Endodermal cell (in vitro differentiated cells): ENCODE data around the gene OPRD1. TPM values are rescaled to one million over a fixed set of nuclear protein-coding genes. Genes with fewer than 3 reads are reported as not detected.
A peak's percentile ranks its signal among the peaks of the same experiment; 100 is the strongest.

ENCODE experiments used
- DNase-seq: peaks from one replicate; pipeline ENCODE4 v3.0.0-alpha.2; 2017
- H3K27ac ChIP-seq: 2 replicates; pipeline ENCODE4 v1.5.1; 2013; ENCODE audit warnings: mild to moderate bottlenecking, low read depth, low read length, moderate library complexity
- H3K27me3 ChIP-seq: 2 replicates; pipeline ENCODE4 v1.6.1; 2013; ENCODE audit warnings: mild to moderate bottlenecking, low read length, moderate library complexity; ENCODE audit not compliant: insufficient read depth, control insufficient read depth, poor library complexity, severe bottlenecking
- H3K36me3 ChIP-seq: 2 replicates; pipeline ENCODE4 v1.7.0; 2013; ENCODE audit warnings: mild to moderate bottlenecking, low read length, moderate library complexity; ENCODE audit not compliant: control insufficient read depth, insufficient read depth
- H3K4me1 ChIP-seq: one replicate; pipeline ENCODE4 v1.7.0; 2013; ENCODE audit warnings: low read length; ENCODE audit not compliant: control insufficient read depth, insufficient read depth
- H3K4me3 ChIP-seq: 2 replicates; pipeline ENCODE4 v1.5.1; 2013; ENCODE audit warnings: mild to moderate bottlenecking, low read length, moderate library complexity
- H3K9ac ChIP-seq: 2 replicates; pipeline ENCODE4 v1.6.1; 2013; ENCODE audit warnings: mild to moderate bottlenecking, low read length, moderate library complexity; ENCODE audit not compliant: poor library complexity, severe bottlenecking; ENCODE audit errors: extremely low read depth
- H3K9me3 ChIP-seq: 2 replicates; pipeline ENCODE4 v1.6.1; 2013; ENCODE audit warnings: mild to moderate bottlenecking, low read length, moderate library complexity; ENCODE audit not compliant: control insufficient read depth
- H3K27ac Mint-ChIP-seq: 2 replicates; pipeline ENCODE4 v1.8.0; 2020; ENCODE audit warnings: mixed read lengths
- H3K27me3 Mint-ChIP-seq: 2 replicates; pipeline ENCODE4 v1.8.0; 2021; ENCODE audit warnings: mild to moderate bottlenecking, mixed read lengths; ENCODE audit not compliant: insufficient read depth
- H3K36me3 Mint-ChIP-seq: 2 replicates; pipeline ENCODE4 v1.8.0; 2020; ENCODE audit warnings: low read depth, mixed read lengths
- H3K4me1 Mint-ChIP-seq: 2 replicates; pipeline ENCODE4 v1.8.0; 2020; ENCODE audit warnings: mixed read lengths
- H3K4me3 Mint-ChIP-seq: 2 replicates; pipeline ENCODE4 v1.8.0; 2020; ENCODE audit warnings: mild to moderate bottlenecking, moderate library complexity, mixed read lengths
- H3K9me3 Mint-ChIP-seq: 2 replicates; pipeline ENCODE4 v1.8.0; 2020; ENCODE audit warnings: mild to moderate bottlenecking, mixed read lengths
- CTCF ChIP-seq: fragments of 200-600 bp; sonication (generic); conservative IDR thresholded peaks from 2 replicates; pipeline ENCODE4 v1.5.0; 2021; ENCODE audit warnings: antibody characterized with exemption, mild to moderate bottlenecking
- WGBS, 2 experiments: methylation state at CpG; one replicate each; pipeline versions ENCODE4 v1.1.5 to v1.1.7; 2013; ENCODE audit warnings: missing lambda C conversion rate in 2 of 2, mixed read lengths in 1 of 2; ENCODE audit not compliant: insufficient coverage in 1 of 2, insufficient read length in 1 of 2; 5-methylcytosine and 5-hydroxymethylcytosine counted together
- total RNA-seq, 2 donors: library from RNA; stranded (reverse); fragmentation: NEBNext Ultra II Directional in 1 of 2; extraction: Animal tissue kit (Norgen Biotek cat#: 25700) in 1 of 2; gene quantifications; 2 replicates in 1 of 2; 3 replicates in 1 of 2; pipeline ENCODE4 v1.2.1, GENCODE V29; 2021

The OPRD1 gene
- total RNA-seq, 2 donors from 2014 or later = 0.55 to 0.75 TPM

GRCh38 chr1:28914228-28915030 is 102.5 kb downstream of the OPRD1 start, which contains the start of gene EPB41:
Gene EPB41 (plus strand): TSS chr1:28914569. CDS start chr1:28987438, 72,869 bp downstream.
- no peaks in the 10 kb centered on the region for H3K27me3 ChIP-seq
- peaks cover 22% of the 10 kb centered on the region for H3K4me1 Mint-ChIP-seq
- no peak for TF ChIP-seq CTCF
- H3K27ac Mint-ChIP-seq = peak within 1 kb of the TSS; percentile 99
- H3K9me3 ChIP-seq = no peaks in the 10 kb centered on the region
- H3K27ac ChIP-seq = peak within 1 kb of the TSS; percentile 98
- H3K9me3 Mint-ChIP-seq = no peaks in the 10 kb centered on the region
- H3K4me3 Mint-ChIP-seq = peak within 1 kb of the TSS; percentile 97
- H3K36me3 Mint-ChIP-seq = no peaks in the 10 kb centered on the region
- peak within 1 kb of the TSS; percentile 82 for H3K9ac ChIP-seq
- WGBS, 2 experiments = 0 to 10% methylated on average over 13 to 95 of the region's 95 CpGs
- H3K36me3 ChIP-seq = no peaks in the 10 kb centered on the region
- H3K4me1 ChIP-seq = peaks cover 4% of the 10 kb centered on the region
- no peaks in the 10 kb centered on the region for H3K27me3 Mint-ChIP-seq
- DNase-seq = peak; percentile 98
- H3K4me3 ChIP-seq = peak within 1 kb of the TSS; percentile 81

GRCh38 chr1:28915031-28915895 is 103.3 kb downstream of the OPRD1 start:
- no peaks in the 10 kb centered on the region for H3K9me3 ChIP-seq
- no peaks in the 10 kb centered on the region for H3K27me3 Mint-ChIP-seq
- peak overlapping the region; percentile 79 for H3K4me3 ChIP-seq
- peak overlapping the region; percentile 97 for H3K4me3 Mint-ChIP-seq
- H3K27ac Mint-ChIP-seq = peak overlapping the region; percentile 99
- H3K4me1 ChIP-seq = peaks cover 4% of the 10 kb centered on the region
- peak; percentile 82 for DNase-seq
- H3K9ac ChIP-seq = peak overlapping the region; percentile 82
- peaks cover 23% of the 10 kb centered on the region for H3K4me1 Mint-ChIP-seq
- H3K27me3 ChIP-seq = no peaks in the 10 kb centered on the region
- H3K9me3 Mint-ChIP-seq = no peaks in the 10 kb centered on the region
- no peaks in the 10 kb centered on the region for H3K36me3 Mint-ChIP-seq
- H3K27ac ChIP-seq = peak overlapping the region; percentile 98
- TF ChIP-seq CTCF = no peak
- 1% methylated on average over 29 to 32 of the region's 32 CpGs for WGBS, 2 experiments
- no peaks in the 10 kb centered on the region for H3K36me3 ChIP-seq

- Histone ChIP-seq H3K4me3 (no peak overlapping the region), H3K27me3 (no peaks in the 10 kb centered on the region), H3K9ac (no peak overlapping the region), H3K9me3 (no peaks in the 10 kb centered on the region), H3K36me3 (no peaks in the 10 kb centered on the region), H3K27ac (no peak overlapping the region), H3K4me1 (peaks cover 4% of the 10 kb centered on the region)
- no peak for TF ChIP-seq CTCF
- H3K4me3 Mint-ChIP-seq = no peak overlapping the region
- H3K27me3 Mint-ChIP-seq = no peaks in the 10 kb centered on the region
- WGBS, 2 experiments = 88 to 89% methylated on average over 2 of the region's 2 CpGs
- no peak overlapping the region for H3K27ac Mint-ChIP-seq
- H3K36me3 Mint-ChIP-seq = no peaks in the 10 kb centered on the region
- H3K4me1 Mint-ChIP-seq = peaks cover 23% of the 10 kb centered on the region
- H3K9me3 Mint-ChIP-seq = no peaks in the 10 kb centered on the region
- no peak for DNase-seq
These were observed 105.8 kb downstream of the OPRD1 start for GRCh38 chr1:28917757-28918118.

Other genes starting within 250 kb of the OPRD1 start
- gene RAB42, start 219.9 kb upstream of the OPRD1 start, total RNA-seq = 1 to 10 TPM; 2.1 to 3.0 TPM
- 10 to 100 TPM; 29.3 to 39.5 TPM for gene TAF12, start 169.1 kb upstream of the OPRD1 start, total RNA-seq
- not detected for gene RNU11, start 163.6 kb upstream of the OPRD1 start, total RNA-seq
- 10 to 100 TPM; 24.6 to 29.2 TPM for gene GMEB1, start 143.4 kb upstream of the OPRD1 start, total RNA-seq
- 100 to 1,000 TPM; 113 to 116 TPM for gene YTHDF2, start 75.2 kb upstream of the OPRD1 start, total RNA-seq
- gene EPB41, start 102.4 kb downstream of the OPRD1 start, total RNA-seq = 10 to 100 TPM; 60.3 to 91.0 TPM